Measurements from ENCODE around the gene CRLF1.

Gene CRLF1

DNA sequence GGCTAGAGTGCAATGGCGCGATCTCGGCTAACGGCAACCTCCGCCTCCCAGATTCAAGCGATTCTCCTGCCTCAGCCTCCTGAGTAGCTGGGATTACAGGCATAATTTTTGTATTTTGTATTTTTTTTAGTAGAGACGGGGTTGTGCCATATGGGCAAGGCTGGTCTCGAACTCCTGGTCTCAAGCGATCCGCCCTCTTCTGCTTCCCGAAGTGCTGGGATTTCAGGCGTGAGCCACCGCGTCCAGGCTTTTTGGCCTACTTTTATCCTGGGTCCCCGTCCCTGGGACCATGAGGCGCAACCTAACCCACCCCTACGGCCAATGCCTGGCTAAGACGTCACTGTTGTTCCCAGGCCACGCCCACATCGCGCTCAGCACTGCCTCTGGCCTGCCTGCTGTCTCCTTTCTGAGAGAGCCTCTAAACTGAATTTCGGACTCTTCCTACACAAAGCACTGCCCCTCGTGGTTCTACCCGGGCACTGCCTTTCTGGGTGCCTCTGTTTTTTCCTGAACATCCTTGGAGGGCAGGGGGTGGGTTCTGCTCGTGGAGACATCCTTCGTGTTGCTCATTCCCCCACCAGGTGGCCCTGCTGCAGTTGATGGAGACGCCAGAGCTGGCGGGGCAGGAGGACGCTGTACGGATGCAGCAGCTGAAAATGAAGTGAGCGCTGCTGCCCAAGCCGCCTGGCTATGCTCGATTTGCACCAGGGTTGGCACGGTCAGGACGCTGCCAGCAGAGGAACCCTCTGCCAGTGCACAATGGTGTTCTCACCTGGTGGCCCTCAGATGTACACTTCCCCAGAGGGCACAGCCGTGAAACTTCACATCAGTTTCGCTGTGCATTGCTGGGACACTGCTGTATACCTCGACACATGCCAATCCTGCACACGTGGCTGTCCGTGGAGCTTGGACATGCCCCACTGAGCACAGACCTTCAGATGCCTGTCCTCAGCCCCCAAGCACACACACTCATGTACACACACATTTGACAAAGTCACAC, 16.0 kb downstream of the CRLF1 start:
- no peak for DNase-seq

DNA sequence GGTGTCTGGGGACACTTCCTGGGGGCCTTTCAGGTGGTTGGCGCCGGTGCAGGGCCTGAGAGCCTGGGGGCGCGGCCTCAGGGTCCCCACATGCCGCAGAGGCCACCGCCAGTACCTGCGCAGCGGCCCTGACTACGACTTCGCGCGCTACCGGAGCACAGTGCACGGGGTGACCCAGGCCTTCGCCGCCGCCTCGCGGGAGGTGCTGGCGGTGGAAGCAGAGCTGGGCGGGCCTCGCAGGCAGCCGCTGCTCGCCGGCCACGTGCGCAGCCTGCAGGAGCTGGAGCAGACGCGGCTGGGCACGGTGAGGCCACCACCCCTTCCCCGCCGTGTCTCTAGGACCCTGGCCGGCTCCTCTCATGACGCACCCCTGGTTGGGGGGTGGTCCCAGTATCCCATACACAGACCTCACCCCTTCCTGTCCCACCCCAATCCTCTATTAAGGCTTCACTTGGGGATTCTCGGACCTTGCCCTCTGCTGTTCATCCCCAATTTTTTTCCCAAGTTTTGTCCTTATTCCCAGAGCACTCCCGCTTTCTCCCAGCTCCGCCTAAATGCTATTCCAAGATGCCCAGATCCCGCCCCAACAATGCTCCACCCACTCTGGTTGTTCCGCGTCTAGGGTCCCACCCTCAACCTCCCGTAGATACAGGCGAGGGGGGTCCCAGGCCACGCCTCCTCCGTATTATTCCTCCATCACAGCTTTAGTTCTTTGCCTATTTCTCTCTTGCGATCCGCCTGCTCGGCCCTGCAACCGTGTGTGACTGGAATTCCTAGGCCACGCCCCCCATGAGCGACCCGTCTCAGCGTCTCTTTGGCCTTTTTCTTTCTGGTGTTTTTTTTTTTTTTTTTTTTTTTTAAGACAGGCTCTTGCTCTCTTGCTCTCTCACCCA, 17.0 kb downstream of the CRLF1 start:
- peak in 1 of 2 donors; percentile 68 for DNase-seq

DNA sequence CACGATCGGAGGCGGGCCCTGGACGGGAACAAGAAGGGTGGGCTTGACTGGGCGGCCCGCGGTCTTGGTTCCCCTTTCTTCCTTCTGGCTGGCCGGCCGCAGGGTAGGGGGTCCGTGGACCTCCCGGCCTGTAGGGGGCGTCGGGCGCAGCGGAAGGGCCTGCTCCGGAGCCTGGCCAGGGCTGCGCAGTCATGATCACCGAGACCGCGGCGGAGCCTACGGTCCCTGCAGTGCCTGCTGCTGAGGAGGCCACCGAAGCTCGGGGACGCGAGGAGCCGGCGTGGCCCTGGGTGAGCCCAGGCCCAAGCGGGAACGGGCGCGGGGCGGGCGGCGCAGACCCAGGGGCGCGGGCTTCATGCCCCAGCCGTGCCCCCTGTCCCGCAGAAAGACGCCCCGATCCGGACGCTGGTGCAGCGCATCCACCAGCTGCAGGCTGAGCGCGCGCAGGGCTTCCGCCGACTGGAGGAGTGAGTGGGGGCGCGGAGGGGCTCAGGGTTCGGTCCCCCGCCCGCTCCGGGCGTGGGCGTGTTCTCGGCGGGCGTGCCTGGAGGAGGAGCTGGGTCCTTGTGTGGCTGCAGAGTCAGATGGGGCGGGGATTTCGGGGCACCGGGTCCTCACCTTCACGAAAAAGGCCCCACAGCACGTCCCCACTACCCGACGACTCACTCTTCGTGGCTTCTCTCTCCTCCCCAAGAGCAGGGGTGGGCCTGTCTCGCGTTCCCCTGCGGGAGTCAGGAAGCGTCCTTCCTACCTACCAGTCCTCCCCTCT, 17.8 kb downstream of the CRLF1 start, which contains the start of gene REX1BD:
TSS of gene REX1BD (plus strand) at position 188 of the 769 bp plus-strand sequence. CDS start at position 192, 4 bp downstream.
- DNase-seq: peak; percentile 83 to 88

DNA sequence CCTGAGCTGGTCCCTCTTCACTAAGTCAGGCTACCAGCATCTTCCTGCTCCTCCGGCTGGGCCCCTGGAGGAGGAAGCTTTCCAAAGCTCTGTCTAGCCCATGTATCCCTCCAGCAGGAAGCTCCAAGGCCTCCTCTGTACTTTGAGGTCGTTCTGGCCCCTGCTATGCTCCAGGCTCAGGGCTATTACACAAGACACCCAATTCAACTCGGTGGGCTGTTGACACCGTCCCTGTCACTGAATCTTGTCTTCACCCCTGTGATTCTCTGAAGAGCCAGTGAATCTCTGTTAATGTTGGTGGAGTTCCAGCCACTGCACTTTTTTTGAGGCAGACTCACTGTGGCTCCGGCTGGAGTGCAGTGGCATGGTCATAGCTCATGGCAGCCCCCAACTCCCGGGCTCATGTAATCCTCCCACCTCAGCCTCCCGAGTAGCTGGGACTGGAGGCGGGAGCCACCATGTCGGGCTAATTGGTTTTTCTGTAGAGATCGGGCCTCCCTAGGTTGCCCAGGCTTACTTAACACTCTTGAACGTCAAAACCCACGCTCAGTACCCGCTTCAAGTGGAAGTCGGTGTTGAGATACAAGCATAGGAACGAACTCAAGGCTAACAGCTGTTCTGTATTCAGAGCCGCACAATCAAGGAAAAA, 18.5 kb downstream of the CRLF1 start:
- DNase-seq: no peak

DNA sequence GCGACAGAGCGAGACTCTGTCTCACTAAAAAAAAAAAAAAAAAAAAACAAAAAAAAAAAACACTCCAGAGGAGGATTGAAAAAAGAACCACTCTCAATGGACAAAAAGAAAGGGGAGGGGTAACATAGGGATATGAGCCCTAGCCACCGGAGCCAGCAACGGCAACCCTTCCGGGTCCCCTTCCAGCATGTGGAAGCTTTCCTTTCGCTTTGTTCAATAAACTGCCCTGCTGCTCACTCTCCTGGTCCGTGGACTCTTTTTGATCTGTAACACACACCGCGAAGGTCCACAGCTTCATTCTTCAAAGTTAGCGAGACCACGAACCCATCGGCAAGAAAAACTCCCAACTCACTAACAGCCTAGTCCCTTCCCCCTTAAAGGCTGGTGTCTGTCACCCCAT, 19.0 kb downstream of the CRLF1 start:
- no peak for DNase-seq

DNA sequence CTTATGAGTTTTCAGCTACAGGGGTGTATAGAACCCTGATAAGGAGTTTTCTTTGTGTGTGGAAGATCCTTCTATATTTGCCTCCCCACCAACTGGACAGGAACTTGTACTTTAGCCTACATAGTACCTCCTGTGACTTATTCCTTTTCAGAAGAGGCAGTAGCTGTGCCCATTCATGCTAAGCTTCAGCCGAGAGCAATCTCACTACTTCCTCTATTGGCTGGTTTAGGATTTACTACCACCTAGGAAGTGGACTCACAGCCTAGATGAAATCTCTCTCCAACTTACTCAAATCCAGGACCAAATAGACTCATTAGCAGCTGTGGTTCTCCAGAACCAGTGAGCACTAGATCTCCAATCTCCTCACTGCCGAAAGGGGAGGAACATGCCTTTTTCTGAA, 20.3 kb downstream of the CRLF1 start:
- DNase-seq: no peak

DNA sequence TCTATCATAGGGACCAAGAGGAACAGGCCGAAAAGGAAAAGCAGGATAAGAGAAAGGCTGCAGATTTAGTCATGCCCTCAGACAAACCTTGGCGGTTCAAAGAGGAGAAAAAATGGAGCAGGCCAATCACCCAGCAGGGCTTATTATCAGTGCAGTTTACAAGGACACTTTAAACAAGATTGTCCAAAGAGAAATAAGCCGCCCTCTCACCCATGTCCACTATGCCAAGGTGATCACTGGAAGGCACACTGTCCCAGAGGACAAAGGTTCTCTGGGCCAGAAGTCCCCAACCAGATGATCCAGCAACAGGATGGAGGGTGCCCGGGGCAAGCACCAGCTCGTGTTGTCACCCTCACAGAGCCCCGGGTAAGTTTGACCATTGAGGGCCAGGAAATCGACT, 26.3 kb downstream of the CRLF1 start:
- DNase-seq: no peak

DNA sequence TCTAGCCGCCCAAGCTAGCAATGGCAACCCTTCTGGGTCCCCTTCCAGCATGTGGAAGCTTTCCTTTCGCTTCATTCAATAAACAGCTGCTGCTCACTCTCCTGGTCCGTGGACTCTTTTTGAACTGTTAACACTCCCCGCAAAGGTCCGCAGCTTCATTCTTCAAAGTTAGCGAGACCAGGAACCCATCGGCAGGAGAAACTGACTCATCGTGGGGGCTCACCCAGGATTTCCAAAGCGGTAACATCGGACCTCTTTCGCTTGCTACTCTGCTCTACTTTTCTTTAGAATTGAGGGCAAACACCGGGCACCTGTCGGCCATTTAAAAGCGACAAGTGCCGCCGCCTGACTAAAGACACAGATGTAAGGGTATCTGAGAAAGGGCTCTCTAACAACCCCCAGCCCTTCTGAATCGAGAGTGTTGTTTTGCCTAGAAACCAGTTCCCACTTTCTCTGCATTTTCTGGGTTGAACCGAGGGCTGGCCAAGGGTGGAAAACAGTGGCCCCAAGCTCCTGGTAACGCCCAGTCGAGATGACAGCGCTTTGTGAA, 29.2 kb downstream of the CRLF1 start:
- DNase-seq: no peak

DNA sequence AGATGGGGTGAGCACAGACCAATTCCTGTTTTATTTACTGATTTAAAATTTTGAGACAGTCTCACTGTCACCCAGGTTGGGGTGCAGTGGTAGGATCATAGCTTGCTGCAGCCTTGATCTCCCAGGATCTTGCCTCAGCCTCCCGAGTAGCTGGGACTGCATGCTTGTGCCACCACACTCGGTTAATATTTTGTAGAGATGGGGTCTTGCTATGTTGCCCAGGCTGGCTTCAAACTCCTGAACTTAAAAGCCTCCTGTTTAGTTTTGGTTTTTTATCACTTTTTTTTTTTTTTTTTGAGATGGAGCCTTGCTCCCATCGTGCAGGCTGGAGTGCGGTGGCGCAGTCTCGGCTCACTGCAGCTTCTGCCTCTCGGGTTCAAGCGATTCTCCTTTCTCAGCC, 30.2 kb downstream of the CRLF1 start:
- no peak for DNase-seq

DNA sequence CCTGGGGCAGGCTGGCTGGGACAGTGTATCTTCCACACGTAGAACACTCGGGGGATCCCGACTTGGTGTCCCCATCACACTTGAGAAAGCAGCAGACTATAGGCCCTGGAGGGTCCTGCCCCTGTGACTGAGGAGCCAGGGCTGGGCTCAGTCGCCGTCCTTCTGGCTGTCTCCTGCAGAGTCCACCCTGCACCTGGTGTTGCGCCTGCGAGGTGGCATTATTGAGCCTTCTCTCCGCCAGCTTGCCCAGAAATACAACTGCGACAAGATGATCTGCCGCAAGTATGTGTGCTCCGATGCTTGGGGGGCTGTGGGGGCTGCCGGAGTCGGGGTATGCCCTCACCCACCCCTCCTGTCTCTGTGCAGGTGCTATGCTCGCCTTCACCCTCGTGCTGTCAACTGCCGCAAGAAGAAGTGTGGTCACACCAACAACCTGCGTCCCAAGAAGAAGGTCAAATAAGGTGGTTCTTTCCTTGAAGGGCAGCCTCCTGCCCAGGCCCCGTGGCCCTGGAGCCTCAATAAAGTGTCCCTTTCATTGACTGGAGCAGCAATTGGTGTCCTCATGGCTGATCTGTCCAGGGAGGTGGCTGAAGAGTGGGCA, 31.8 kb downstream of the CRLF1 start:
- no peak for DNase-seq

DNA sequence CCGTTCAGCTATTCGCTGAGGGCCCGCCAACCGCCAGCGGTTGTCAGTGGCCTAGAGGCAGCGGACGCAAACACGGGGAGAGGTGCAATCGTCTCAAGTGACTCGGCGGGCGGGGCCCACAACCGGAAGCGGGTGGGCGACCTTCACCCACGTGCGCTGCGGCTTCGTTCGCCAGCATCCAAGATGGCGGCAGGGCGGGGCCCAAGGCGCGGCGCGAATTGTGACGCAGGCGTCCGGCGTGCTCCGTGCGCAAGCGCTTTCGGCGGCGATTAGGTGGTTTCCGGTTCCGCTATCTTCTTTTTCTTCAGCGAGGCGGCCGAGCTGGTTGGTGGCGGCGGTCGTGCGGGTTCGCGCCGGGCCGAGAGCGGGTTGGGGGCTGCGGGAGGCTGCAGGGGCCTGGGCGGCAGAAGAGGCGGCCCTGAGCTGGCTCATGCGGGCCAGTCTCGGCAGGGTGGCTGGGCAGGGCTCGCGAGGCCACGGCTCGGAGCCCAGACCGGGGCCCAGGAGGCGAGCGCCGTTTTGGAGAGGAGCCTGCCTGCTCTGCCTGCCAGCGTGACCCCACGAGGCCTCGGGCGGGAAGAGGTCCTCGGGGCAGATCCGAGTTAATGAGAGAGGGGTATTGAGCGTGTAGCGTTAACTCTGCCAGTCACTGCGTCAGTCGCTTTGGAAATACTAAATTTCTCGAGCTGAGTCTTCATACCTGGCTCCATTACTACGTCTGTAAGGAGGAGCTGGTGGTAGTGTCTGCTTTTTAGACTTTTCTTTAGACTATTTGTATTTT, 34.8 kb downstream of the CRLF1 start, which contains the start of gene UBA52:
TSS of gene UBA52 (plus strand) at position 294 of the 781 bp plus-strand sequence. CDS start 1,444 bp downstream, outside the sequence.
- DNase-seq: peak; percentile 88 to 95

DNA sequence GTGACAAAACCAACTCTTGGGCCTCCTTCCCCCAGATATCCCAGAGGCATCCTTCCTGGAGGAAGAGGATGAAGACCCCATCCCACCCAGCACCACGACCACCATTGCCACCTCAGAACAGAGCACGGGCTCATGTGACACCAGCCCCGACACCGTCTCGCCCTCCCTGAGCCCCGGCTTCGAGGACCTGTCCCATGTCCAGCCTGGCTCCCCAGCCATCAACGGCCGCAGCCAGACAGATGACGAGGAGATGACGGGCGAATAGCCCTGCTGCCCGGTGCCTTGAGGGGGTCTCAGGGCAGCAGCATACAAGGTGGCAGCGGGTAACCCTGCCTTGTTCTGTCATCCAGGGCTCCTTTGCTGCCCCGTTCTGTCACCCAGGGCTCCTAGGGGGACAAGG, 38.2 kb downstream of the CRLF1 start:
- DNase-seq: no peak

DNA sequence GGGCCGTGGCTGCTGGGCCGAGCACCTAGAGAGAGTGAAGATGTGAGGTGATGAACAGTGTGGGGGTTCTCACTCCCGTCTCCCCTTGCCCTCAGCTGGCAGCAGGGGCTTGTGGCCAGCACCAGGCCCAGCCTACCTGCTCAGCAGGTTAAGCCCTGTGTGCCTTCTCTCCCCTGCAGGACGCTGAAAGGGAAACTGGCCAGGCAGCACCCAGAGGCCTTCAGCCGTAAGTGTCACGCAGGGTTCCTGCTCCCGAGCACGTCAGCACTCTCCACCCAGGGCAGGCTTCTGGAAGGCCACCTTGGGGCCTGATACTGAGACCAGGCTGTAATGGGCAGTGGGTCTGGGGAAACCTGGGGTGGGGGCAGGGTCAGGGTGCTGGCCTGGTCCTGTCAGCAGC, 39.6 kb downstream of the CRLF1 start:
- no peak for DNase-seq

DNA sequence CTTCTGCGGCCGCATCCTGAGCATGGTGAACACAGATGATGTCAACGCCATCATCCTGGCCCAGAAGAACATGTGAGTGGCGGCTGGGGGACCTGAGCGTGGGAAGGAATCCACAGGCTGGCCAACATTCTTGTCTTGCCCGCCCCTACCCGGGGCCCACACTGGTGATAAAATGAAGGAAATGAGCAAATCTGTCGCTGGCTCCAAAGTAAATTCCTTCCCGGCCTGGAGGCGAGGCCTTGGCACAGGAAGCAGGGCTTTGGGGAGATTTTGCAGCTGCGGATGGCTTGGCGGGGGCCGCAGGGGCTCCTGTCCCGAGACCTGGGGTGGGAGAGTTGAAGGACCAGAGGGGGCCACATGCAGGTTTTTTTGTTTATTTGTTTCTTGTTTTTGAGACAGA, 44.5 kb downstream of the CRLF1 start:
- DNase-seq: no peak

DNA sequence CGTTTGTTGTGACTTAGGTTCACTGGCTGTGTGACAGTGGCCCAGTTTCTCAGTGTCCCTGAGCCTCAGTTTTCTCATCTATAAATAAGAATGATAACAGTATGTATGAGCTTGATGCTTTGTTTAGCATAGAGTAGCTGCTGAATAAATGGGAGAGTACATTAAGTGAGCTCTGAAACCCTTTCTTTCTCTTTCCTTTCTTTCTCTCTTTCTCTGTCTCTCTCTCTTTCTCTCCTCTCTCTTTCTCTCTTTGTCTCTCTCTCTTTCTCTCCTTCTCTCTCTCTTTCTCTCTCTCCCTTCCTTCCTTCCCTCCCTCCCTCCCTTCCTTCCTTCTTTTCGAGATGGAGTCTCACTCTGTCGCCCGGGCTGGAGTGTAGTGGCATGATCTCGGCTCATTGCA, 46.9 kb downstream of the CRLF1 start:
- DNase-seq: no peak

DNA sequence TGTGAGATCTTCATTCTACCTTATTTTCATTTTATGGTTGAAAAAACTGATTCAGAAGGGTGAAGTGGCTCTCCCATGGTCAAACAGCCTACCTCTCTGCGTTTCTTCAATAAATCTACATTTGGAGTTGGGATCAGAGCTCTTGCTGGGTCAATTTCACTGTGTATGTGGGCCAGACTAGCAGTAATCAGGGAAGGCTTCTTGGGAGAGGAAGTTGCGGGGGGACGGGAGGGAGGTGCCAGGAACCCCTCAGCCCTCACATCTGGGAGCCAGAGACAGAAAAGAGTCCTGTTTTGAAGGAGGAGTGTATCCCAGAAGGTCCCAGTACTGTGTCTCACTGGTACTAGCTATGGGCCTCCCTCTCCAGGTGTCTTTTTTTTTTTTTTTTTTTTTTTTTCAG, 48.0 kb downstream of the CRLF1 start:
- DNase-seq: no peak

DNA sequence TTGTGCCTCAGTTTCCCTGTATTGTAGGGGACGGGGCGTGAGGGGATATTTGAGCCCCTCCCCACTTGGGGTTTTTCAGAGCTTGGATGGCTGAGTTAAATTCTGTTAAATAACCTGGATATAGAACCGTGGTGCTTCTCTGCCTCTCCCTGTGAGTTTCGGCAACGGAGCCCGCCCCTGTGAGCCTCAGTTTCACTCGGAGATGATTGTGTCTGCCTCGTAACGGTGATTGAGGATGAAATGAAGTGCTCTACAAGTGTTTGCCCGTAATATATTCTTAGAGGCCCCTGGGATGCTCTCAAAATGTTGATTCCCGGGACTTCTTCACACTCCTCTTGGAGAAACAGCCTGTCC, 48.4 kb downstream of the CRLF1 start:
- no peak for DNase-seq

DNA sequence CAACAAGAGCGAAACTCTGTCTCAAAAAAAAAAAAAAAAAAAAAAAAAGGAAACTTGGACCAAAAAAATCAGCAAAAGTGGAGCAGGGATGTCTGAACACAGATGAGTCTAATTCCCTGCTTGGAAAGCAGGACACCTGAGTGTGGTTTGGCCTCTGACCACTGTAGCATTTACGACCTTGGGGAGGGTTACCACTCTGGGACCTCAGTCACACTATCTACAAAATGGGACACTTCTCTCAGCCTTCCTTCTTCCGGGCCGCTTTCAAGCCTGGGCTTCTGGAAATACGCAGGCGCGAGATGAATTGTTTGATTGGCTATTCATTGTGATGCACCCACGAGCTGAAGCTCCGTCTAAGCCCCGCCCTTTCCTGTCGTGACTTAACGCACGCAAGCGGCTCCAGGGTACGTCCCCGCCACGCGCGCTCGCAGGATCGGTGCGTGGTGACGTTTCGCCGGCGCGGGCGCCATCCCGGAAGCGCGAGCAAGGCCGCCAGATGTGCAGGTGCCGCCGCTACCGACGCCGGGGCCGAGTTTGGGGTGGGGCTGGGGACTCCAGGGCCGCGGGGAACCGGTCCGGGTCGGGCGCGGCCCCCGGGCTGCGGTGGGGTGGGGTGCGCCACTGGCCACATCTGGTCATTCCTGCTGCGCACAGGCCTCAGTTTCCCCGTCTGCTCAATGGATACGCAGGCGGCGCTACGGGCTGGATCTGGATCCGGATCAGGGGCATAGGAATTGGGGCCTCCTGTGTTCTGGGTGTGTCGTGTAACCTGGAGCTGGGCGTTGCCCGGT, 49.0 kb downstream of the CRLF1 start, which contains the start of gene KXD1:
TSS of gene KXD1 (plus strand) at position 460 of the 791 bp plus-strand sequence. CDS start 4,187 bp downstream, outside the sequence.
- DNase-seq: peak; percentile 79 to 97

DNA sequence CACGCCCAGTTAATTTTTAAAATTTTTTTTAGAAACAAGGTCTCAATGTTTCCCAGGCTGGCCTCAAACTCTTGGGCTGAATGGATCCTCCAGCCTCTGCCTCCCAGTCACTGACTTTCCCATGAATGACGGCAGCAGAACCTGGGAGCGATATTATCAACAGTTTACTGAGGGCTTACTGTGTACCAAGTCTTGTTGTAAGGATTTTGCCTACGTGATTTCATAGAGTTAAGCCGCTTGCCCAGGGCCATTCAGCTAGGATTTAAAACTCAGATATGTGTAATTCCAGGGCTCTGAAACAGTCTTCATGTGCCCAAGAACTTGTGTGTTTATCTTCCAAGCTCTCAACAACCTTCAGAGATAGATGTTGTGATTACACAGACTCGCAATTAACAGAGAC, 55.0 kb downstream of the CRLF1 start:
- no peak for DNase-seq

All from bone marrow (tissue), 2 donors.